Pulmonary artery endothelial cell (primary cell): Measurements from ENCODE around the gene RPL27. TPM values are rescaled to one million over a fixed set of nuclear protein-coding genes. Genes with fewer than 3 reads are reported as not detected.
"Not testable (repeated sequence)": the region's sequence is repeated elsewhere in the genome, so short reads cannot be mapped to it uniquely, and the experiment has no call there.

Experiments used
- DNase-seq: peaks from one replicate; pipeline ENCODE4 v3.0.0-alpha.2; 2011; ENCODE audit warnings: low read depth, low spot score
- total RNA-seq: library from RNA; depleted of rRNA; stranded (reverse); fragments of >200 nt; gene quantifications from 2 replicates; pipeline ENCODE4 v1.2.3, GENCODE V29; 2014

RPL27 gene
- total RNA-seq, 1 donor from 2014 or later, result 1,178 TPM

GRCh38 chr17:42992872-42993271 is 5.3 kb upstream of the RPL27 start:
- no peak for DNase-seq

DNA sequence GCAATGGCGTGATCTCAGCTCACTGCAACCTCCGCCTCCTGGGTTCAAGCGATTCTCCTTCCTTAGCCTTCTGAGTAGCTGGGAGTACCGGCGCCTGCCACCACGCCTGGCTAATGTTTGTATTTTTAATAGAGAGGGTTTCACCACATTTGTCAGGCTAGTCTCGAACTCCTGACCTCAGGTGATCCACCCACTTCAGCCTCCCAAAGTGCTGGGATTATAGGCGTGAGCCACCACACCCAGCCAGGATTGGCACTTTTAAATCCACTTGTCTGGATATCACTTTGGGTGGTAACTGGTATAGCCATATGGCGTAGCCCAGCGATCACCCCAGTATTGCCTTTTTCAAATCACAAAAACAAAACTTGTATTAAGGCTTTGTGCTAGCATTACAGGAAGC is 4.3 kb upstream of the RPL27 start:
- not testable (repeated sequence) for DNase-seq

- no peak for DNase-seq
Measured at GRCh38 chr17:42997390-42997983, 732 bp upstream of the RPL27 start.

DNA sequence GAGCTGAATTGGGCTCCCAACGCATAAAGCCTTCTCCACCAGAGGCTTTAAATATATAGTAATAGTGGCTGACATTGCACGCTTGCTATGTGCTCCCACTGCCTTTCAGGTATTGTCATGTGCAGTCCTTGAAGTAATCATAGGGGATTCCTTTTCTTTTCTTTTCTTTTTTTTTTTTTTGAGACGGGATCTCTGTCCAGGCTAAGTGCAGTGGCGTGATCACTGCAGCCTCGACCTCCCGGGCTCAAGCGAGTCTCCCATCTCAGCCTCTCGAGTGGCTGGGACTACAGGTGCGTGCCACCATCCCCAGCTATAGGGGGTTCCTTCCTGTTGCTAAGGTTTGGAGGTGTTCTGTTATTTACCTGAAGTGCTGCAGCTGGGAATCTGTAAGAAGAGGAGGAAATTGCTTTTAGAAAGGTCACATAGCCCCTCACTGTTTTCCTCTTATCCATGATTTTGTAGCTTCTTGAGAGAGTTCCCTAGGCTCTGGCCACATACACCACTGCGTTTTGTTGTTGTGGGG is 845 bp downstream of the RPL27 start:
- DNase-seq, result no peak

DNA sequence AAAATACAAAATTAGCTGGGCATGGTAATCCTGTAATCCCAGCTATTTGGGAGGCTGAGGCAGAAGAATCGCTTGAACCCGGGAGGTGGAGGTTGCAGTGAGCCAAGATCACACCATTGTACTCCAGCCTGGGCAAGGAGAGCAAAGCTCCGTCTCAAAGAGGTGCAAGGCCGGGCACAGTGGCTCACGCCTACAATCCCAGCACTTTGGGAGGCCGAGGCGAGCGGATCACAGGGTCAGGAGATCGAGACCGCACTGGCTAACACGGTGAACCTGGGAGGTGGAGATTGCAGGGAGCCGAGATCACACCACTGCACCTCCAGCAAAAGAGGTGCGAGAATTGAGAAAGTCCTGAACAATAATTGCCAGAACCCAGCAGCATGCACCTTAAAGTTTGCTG is 2.7 kb downstream of the RPL27 start:
- not testable (repeated sequence) for DNase-seq

GRCh38 chr17:43003542-43004172 is 5.4 kb downstream of the RPL27 start:
- DNase-seq, result no peak

- peak; percentile 39 for DNase-seq
Measured at GRCh38 chr17:43006639-43007551, 8.7 kb downstream of the RPL27 start, which contains the start of gene IFI35. TSS of gene IFI35 (plus strand) at chr17:43006784. CDS start at chr17:43006948, 164 bp downstream.

DNA sequence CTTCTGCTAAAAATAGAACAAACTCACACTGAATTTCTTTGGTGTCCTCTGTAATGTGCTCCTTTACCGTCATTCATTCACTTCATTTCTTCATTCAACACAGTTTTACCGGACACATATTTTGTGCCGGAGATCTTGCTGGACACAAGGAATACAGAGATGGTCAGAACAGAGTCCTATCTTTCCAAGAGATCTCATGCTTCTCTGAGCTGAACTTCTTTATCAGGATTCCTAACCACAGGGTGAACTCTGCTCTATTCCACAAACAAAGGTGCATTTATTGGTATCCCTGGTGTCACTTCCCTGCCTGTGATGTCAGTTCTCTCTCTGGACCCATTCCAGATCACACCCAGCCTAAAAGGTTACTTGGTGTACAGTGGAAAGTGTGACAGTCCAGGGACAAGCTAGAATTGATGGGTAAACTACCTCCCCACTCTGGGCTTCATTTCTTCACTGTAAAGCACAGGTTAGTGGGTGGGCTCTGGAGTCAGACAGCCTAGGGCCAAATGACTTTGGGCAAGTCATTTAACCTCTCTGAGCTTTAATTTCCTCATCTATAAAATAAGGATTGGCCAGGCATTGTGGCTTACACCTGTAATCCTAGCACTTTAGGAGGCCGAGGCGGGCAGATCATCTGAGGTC is 12.6 kb downstream of the RPL27 start:
- no peak for DNase-seq

DNA sequence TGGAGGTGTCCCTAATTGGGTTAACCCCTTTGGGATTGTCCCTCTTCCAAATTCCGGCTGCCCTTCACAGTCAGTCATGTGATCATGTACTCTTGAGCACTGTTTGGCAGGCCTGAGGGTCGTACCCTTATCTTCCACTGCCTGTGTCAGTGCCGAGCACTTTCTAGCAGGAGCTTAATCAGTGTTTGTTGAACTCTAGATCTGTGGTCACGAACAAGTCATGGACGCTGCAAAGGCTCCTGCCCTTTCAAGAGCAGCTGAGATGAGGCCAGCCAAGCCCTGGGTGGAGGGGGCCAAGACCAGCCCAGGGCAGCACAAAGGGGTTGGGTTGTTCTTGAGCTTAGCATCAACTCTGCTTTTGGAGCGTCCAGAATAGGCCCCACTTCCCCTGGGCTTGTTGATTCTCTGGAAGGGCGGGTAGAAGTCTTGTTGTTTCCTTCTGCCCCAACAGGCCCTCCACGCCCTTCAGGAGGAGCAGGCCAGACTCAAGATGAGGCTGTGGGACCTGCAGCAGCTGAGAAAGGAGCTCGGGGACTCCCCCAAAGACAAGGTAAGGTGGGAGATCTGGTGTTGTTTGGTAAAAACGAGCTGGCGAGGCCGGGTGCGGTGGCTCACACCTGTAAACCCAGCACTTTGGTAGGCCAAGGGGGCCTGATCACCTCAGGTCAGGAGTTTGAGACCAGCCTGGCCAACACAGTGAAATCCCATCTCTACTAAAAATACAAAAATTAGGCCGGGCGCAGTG is 13.7 kb downstream of the RPL27 start:
- DNase-seq, result no peak

GRCh38 chr17:43013296-43013695 is 15.1 kb downstream of the RPL27 start:
- DNase-seq, result no peak

GRCh38 chr17:43014020-43014648 is 15.9 kb downstream of the RPL27 start:
- no peak for DNase-seq

- no peak for DNase-seq
Measured at GRCh38 chr17:43014649-43015542, 16.7 kb downstream of the RPL27 start.

DNA sequence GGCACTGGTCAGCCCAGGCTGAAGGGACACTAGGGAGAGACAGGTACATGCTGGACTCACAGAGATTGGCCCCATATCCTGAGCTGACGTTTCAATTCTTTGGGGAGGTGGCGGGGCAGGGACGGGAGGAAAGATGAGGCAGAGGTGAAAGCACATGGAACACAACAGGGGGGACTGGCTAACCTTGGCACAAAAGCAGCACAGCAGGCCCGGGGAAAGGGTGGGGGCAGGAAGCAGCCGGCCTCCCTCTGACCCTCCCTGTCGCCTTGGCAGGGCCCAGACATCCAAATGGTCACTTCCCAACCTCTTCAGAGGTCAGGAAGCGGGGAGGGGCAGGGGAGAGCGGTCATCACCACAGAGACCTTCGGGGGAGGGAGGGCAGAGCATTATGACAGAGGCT is 17.4 kb downstream of the RPL27 start:
- DNase-seq, result peak; percentile 32

- DNase-seq, result no peak
Measured at GRCh38 chr17:43016216-43016615, 18.0 kb downstream of the RPL27 start.

DNA sequence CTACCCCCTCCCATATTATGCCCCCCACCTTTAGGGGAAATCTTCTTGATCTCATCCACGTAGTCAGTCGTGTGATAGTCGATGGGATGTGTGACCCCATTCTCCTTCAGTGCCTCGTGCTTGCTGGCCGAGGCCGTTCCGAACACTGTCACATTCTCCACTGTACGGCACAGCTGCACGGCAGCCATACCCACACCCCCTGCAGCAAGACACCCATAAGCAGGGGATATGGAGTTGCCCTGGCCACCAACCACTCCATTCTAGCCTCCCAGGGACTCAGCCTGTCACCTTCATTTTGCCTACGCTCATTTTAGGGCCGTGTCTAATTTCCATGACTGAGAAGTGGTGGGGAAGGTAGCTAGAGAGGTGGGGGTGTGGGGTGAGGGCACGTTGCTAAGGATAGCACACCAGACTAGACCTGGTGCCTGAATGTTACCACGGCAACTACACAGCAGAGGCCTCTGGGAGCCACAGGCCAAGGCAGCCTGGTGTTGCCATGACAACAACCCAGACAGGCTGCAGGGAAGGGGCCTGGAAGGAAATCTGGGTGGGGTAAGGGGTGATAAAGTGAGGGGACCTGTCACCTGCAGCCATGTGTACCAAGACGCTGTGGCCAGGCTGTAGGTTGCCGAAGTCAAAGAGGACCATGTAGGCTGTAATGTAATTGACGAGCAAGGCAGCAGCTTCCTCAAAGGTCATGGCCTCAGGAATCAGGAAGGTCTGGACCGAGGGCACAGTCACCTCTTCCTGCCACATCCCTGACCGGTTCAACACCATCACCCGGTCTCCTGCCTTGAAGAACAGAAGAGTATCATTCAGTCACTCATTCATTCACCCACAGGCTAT is 20.0 kb downstream of the RPL27 start:
- no peak for DNase-seq

GRCh38 chr17:43018932-43019331 is 20.7 kb downstream of the RPL27 start:
- DNase-seq, result no peak

DNA sequence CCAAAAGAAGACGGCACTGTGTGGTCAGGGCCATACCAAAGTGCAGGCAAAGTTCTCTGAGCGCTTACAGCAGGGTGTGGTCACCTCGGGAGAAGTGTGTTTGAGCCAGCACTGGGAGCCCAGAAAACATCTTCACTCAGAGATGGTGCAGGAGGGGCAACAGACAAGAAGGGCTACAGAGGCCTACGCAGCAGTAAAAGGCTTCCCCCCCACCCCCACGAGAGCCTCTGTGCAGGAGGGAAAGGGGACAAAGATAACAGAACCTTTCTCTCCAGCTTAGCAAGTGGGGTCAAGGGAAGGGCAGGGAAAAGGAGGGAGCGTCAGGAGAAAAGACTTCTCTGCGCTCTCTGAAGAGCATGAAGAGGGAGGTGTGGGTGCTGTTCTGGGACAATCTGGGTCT is 21.2 kb downstream of the RPL27 start:
- no peak for DNase-seq

- no peak for DNase-seq
Measured at GRCh38 chr17:43020030-43020621, 21.9 kb downstream of the RPL27 start.
